C4-2B (cell line): Measurements from ENCODE around the gene GTPBP3.

Source experiments
- H3K27ac ChIP-seq: fragments of 450-650 bp; 2 replicates; pipeline ENCODE4 v1.5.1; 2017
- CTCF ChIP-seq: fragments of 450-650 bp; conservative IDR thresholded peaks from 2 replicates; pipeline ENCODE4 v1.5.1; 2017; ENCODE audit warnings: mild to moderate bottlenecking
- ZFX ChIP-seq: fragments of 450-650 bp; IDR thresholded peaks from 2 replicates; pipeline ENCODE4 v1.6.1; 2017

GTPBP3 gene

GRCh38 chr19:17378271-17378670 is 40.9 kb downstream of the GTPBP3 start:
- no peak for TF ChIP-seq CTCF
- no peak overlapping the region for H3K27ac ChIP-seq

- H3K27ac ChIP-seq: no peak overlapping the region
- TF ChIP-seq ZFX: no peak
- no peak for TF ChIP-seq CTCF
Observed at GRCh38 chr19:17379221-17379631, 41.9 kb downstream of the GTPBP3 start.

- TF ChIP-seq ZFX (no peak), CTCF (no peak)
- H3K27ac ChIP-seq: no peak overlapping the region
Observed at GRCh38 chr19:17380426-17381138, 43.2 kb downstream of the GTPBP3 start.

- H3K27ac ChIP-seq: no peak overlapping the region
Observed at GRCh38 chr19:17385878-17386611, 48.7 kb downstream of the GTPBP3 start.

GRCh38 chr19:17389288-17389687 is 51.9 kb downstream of the GTPBP3 start:
- H3K27ac ChIP-seq: no peak overlapping the region
- no peak for TF ChIP-seq ZFX
- TF ChIP-seq CTCF: no peak

More at GRCh38 chr19:17385878-17386611, 48.7 kb downstream of the GTPBP3 start:
- TF ChIP-seq ZFX (no peak), CTCF (peak; percentile 95)

- no peak for TF ChIP-seq ZFX
- TF ChIP-seq CTCF: no peak
- H3K27ac ChIP-seq: no peak overlapping the region
Observed at GRCh38 chr19:17389957-17390664, 52.8 kb downstream of the GTPBP3 start.
